HepG2 (cell line): ENCODE measurements around the gene SMIM34. TPM values are rescaled to one million over a fixed set of nuclear protein-coding genes. Genes with fewer than 3 reads are reported as not detected.
A peak's percentile ranks its signal among the peaks of the same experiment; 100 is the strongest.

Source experiments
- EP300 ChIP-seq, 3 experiments: sonication (generic) in 1 of 3; formaldehyde crosslinking in 1 of 3; IDR thresholded peaks; 2 replicates each; pipeline versions ENCODE4 v1.5.1 to v1.6.1; 2011 to 2020; ENCODE audit warnings: low read depth in 2 of 3, low read length in 2 of 3, borderline replicate concordance in 1 of 3, improper control_type of control experiment in 1 of 3, mild to moderate bottlenecking in 1 of 3, missing genetic modification reagents in 1 of 3, moderate library complexity in 1 of 3
- FOXO1 ChIP-seq: sonication (generic); formaldehyde crosslinking; IDR thresholded peaks from 2 replicates; pipeline ENCODE4 v1.4.0; 2020; ENCODE audit warnings: missing genetic modification reagents
- GABPB1 ChIP-seq: IDR thresholded peaks from 2 replicates; pipeline ENCODE4 v1.6.1; 2016; ENCODE audit warnings: mild to moderate bottlenecking, missing genetic modification reagents, moderate library complexity, missing compliant biosample characterization
- GTF3A ChIP-seq: sonication (generic); formaldehyde crosslinking; conservative IDR thresholded peaks from 2 replicates; pipeline ENCODE4 v1.4.0; 2020; ENCODE audit warnings: mild to moderate bottlenecking, missing genetic modification reagents
- IKZF1 ChIP-seq: fragments of 450-650 bp; IDR thresholded peaks from 2 replicates; pipeline ENCODE4 v1.7.1; 2016
- IKZF5 ChIP-seq: IDR thresholded peaks from 2 replicates; pipeline ENCODE4 v1.6.1; 2018; ENCODE audit warnings: missing genetic modification reagents, mild to moderate bottlenecking, missing compliant biosample characterization
- IRF2 ChIP-seq: IDR thresholded peaks from 2 replicates; pipeline ENCODE4 v1.6.1; 2018; ENCODE audit warnings: missing genetic modification reagents, missing compliant biosample characterization
- JUND ChIP-seq: sonication (generic); formaldehyde crosslinking; IDR thresholded peaks from 2 replicates; pipeline ENCODE4 v1.8.0; 2022; ENCODE audit warnings: mild to moderate bottlenecking, missing genetic modification reagents
- KDM6A ChIP-seq: IDR thresholded peaks from 2 replicates; pipeline ENCODE4 v1.6.1; 2016; ENCODE audit warnings: low read depth
- KLF11 ChIP-seq: IDR thresholded peaks from 2 replicates; pipeline ENCODE4 v1.6.1; 2016; ENCODE audit warnings: missing compliant biosample characterization
- MEIS2 ChIP-seq: sonication (generic); formaldehyde crosslinking; IDR thresholded peaks from 2 replicates; pipeline ENCODE4 v1.9.0; 2021; ENCODE audit warnings: mild to moderate bottlenecking, missing genetic modification reagents
- NBN ChIP-seq: fragments of 450-650 bp; conservative IDR thresholded peaks from 2 replicates; pipeline ENCODE4 v1.6.1; 2017
- NFKBIZ ChIP-seq: IDR thresholded peaks from 2 replicates; pipeline ENCODE4 v1.6.1; 2018; ENCODE audit warnings: missing genetic modification reagents, missing compliant biosample characterization
- ONECUT2 ChIP-seq: sonication (generic); formaldehyde crosslinking; IDR thresholded peaks from 2 replicates; pipeline ENCODE4 v1.4.0; 2020; ENCODE audit warnings: missing genetic modification reagents
- PITX1 ChIP-seq: sonication (generic); formaldehyde crosslinking; IDR thresholded peaks from 2 replicates; pipeline ENCODE4 v1.5.1; 2020; ENCODE audit warnings: mild to moderate bottlenecking, missing genetic modification reagents
- RARA ChIP-seq: IDR thresholded peaks from 2 replicates; pipeline ENCODE4 v1.6.1; 2016; ENCODE audit warnings: missing genetic modification reagents, missing compliant biosample characterization
- RXRB ChIP-seq: IDR thresholded peaks from 2 replicates; pipeline ENCODE4 v1.6.1; 2016; ENCODE audit warnings: borderline replicate concordance, missing genetic modification reagents, missing compliant biosample characterization
- SMAD3 ChIP-seq: sonication (generic); formaldehyde crosslinking; IDR thresholded peaks from 2 replicates; pipeline ENCODE4 v1.4.0; 2020; ENCODE audit warnings: missing genetic modification reagents
- SOX13 ChIP-seq, 3 experiments: fragments of 450-650 bp in 1 of 3; sonication (generic) in 1 of 3; formaldehyde crosslinking in 1 of 3; IDR thresholded peaks in 2 of 3; conservative IDR thresholded peaks in 1 of 3; 2 replicates each; pipeline versions ENCODE4 v1.5.0 to v1.6.1; 2016 to 2020; ENCODE audit warnings: antibody characterized with exemption in 1 of 3, mild to moderate bottlenecking in 1 of 3, missing compliant biosample characterization in 1 of 3, missing genetic modification reagents in 1 of 3, moderate library complexity in 1 of 3
- SPEN ChIP-seq: sonication (generic); formaldehyde crosslinking; IDR thresholded peaks from 2 replicates; pipeline ENCODE4 v1.5.1; 2020; ENCODE audit warnings: low read depth, mild to moderate bottlenecking, missing genetic modification reagents
- TBL1XR1 ChIP-seq: fragments of 150-350 bp; IDR thresholded peaks from 2 replicates; pipeline ENCODE4 v1.6.1; 2014; ENCODE audit warnings: borderline replicate concordance, low read length; ENCODE audit not compliant: partially characterized antibody
- TBX2 ChIP-seq: sonication (generic); formaldehyde crosslinking; IDR thresholded peaks from 2 replicates; pipeline ENCODE4 v1.5.0; 2020; ENCODE audit warnings: missing genetic modification reagents, mild to moderate bottlenecking, borderline replicate concordance
- TOPORS ChIP-seq: sonication (generic); formaldehyde crosslinking; IDR thresholded peaks from 2 replicates; pipeline ENCODE4 v1.8.0; 2023; ENCODE audit warnings: mild to moderate bottlenecking, missing genetic modification reagents
- ZBTB39 ChIP-seq: sonication (generic); formaldehyde crosslinking; IDR thresholded peaks from 2 replicates; pipeline ENCODE4 v1.5.0; 2020; ENCODE audit warnings: missing genetic modification reagents
- ZNF672 ChIP-seq: sonication (generic); formaldehyde crosslinking; IDR thresholded peaks from 2 replicates; pipeline ENCODE4 v1.8.1; 2022; ENCODE audit warnings: missing genetic modification reagents
- ZNF724P ChIP-seq: sonication (generic); formaldehyde crosslinking; IDR thresholded peaks from 2 replicates; pipeline ENCODE4 v1.8.0; 2022; ENCODE audit warnings: missing genetic modification reagents, borderline replicate concordance
- polyA plus RNA-seq, 8 experiments: library from polyadenylated mRNA; depleted of rRNA in 3 of 8; stranded (reverse) in 7 of 8; unstranded in 1 of 8; fragments of >200 nt; fragmentation: Illumina TruSeq in 4 of 8; extraction: Trizol in 4 of 8; gene quantifications; 2 replicates each; pipeline versions ENCODE4 v1.2.1 to v1.2.3, GENCODE V29; 2011 to 2016; ENCODE audit warnings: low read depth in 4 of 8, missing spikeins in 1 of 8, mixed read lengths in 1 of 8; ENCODE audit not compliant: insufficient read depth in 1 of 8
- total RNA-seq, 5 experiments: library from RNA; depleted of rRNA; stranded (reverse); fragments of >200 nt; fragmentation: Illumina TruSeq; extraction: Trizol; gene quantifications; 2 replicates each; pipeline ENCODE4 v1.2.3, GENCODE V29; 2016; ENCODE audit warnings: low read depth in 1 of 5
- TF ChIP-seq, protein P1 (sequence below), 2 experiments: fragments of 450-650 bp in 1 of 2; sonication (generic) in 1 of 2; formaldehyde crosslinking; IDR thresholded peaks; 2 replicates each; pipeline versions ENCODE4 v1.5.0 to v1.8.0; 2020 to 2022; ENCODE audit warnings: mild to moderate bottlenecking in 1 of 2, missing genetic modification reagents in 1 of 2

Gene SMIM34
- total and polyA plus RNA-seq, 2 of the 13 experiments (the other 11 are each of a cell fraction or from before 2014, with no cell fraction given) = not detected

DNA sequence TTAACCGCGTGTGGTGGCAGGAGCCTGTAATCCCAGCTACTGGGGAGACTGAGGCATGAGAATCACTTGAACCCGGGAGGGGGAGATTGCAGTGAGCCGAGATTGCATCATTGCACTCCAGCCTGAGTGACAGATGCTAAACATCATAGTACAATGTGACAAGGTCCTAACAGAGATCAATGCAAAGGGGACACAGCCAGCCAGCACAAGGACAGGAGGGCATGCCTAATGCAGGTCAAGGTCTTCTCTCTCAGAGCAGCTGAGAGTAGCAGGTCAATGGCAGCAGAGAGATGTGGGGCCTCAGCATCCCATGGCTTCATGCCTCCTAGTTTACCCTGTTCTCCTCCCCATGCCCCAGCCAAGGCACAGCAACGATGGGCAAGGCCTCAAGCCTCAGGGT is 51.4 kb downstream of the SMIM34 start (continued):
- TF ChIP-seq IKZF1 (no peak), JUND (CRISPR knock-in tag) (peak; percentile 77), SMAD3 (CRISPR knock-in tag) (no peak), NFKBIZ (CRISPR knock-in tag) (0 out of 2 replicates have a peak, but pooled peaks have one; percentile 46), ZBTB39 (CRISPR knock-in tag) (no peak), SPEN (peak; percentile 82), RARA (CRISPR knock-in tag) (peak; percentile 99), GTF3A (CRISPR knock-in tag) (no peak), TOPORS (CRISPR knock-in tag) (no peak), ZNF672 (CRISPR knock-in tag) (no peak), ZNF724P (CRISPR knock-in tag) (peak; percentile 72; the same call in 1 of the 2 replicates), IKZF5 (CRISPR knock-in tag) (peak; percentile 39; the same call in 1 of the 2 replicates), PITX1 (CRISPR knock-in tag) (peak; percentile 89), NBN (no peak), MEIS2 (peak; percentile 99), RXRB (CRISPR knock-in tag) (peak; percentile 97), TBL1XR1 (peak; percentile 66), KDM6A (CRISPR knock-in tag) (peak; percentile 77), IRF2 (CRISPR knock-in tag) (peak; percentile 65; the same call in 1 of the 2 replicates), SOX13 (IDR thresholded peaks at IDR 0.05) (peak; percentile 42; the same call in 1 of the 2 replicates), SOX13 (CRISPR knock-in tag; conservative IDR thresholded peaks at IDR 0.05 in 1 of 2, IDR thresholded peaks at IDR 0.05 in 1 of 2) (peak in 1 of 2 experiments; percentile 81; a peak in 2 of 4 replicates), ONECUT2 (peak; percentile 86), EP300 (IDR thresholded peaks at IDR 0.05; ENCODE audit: low read depth in 2 of 2, low read length in 2 of 2) (peak in 1 of 2 experiments; percentile 56; a peak in 2 of 4 replicates), EP300 (CRISPR knock-in tag; IDR thresholded peaks at IDR 0.05; ENCODE audit: borderline replicate concordance) (no peak; the same call in 1 of the 2 replicates), FOXO1 (CRISPR knock-in tag) (peak; percentile 91), TBX2 (CRISPR knock-in tag) (peak; percentile 57; the same call in 1 of the 2 replicates), KLF11 (no peak), GABPB1 (CRISPR knock-in tag) (peak; percentile 53)
- TF ChIP-seq, protein P1, sequence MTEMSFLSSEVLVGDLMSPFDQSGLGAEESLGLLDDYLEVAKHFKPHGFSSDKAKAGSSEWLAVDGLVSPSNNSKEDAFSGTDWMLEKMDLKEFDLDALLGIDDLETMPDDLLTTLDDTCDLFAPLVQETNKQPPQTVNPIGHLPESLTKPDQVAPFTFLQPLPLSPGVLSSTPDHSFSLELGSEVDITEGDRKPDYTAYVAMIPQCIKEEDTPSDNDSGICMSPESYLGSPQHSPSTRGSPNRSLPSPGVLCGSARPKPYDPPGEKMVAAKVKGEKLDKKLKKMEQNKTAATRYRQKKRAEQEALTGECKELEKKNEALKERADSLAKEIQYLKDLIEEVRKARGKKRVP (CRISPR knock-in tag; IDR thresholded peaks at IDR 0.05) = peak in 1 of 2 experiments; percentile 94; a peak in 2 of 4 replicates
